ENCODE data around the gene STAT3. TPM values are rescaled to one million over a fixed set of nuclear protein-coding genes. Genes with fewer than 3 reads are reported as not detected.
"Not testable (repeated sequence)": the region's sequence is repeated elsewhere in the genome, so short reads cannot be mapped to it uniquely, and the experiment has no call there.

The STAT3 gene
- total RNA-seq, 1 donor from 2014 or later = 68.8 TPM

GRCh38 chr17:42409523-42410318, 21.5 kb upstream of the STAT3 start:
- peak in 1 of 2 donors; percentile 81 for DNase-seq (ENCODE audit: low read depth in 2 of 2)

DNA sequence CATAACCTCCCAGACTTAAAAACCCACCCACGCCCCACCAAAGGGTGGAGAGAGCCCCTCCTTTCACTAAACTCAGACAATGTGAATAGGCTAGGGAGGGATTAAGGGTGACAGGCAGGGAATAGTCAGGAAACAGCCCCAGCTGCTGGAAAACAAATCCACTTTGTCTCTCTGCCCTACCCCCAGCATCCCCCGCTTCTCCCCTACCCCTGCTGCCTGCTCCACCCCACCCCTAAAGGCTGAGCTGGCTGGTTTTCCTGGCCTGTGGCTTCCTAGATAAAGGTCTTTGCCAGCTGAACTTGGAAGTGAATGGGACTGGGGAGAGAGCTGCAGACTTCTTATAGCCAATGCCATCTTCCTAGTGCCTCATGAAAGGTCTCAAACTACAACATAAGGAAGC, 19.8 kb upstream of the STAT3 start:
- DNase-seq (ENCODE audit: low read depth in 2 of 2) = peak; percentile 50 to 74

GRCh38 chr17:42407289-42407836, 19.1 kb upstream of the STAT3 start:
- DNase-seq (ENCODE audit: low read depth in 2 of 2) = peak; percentile 97 to 99

DNA sequence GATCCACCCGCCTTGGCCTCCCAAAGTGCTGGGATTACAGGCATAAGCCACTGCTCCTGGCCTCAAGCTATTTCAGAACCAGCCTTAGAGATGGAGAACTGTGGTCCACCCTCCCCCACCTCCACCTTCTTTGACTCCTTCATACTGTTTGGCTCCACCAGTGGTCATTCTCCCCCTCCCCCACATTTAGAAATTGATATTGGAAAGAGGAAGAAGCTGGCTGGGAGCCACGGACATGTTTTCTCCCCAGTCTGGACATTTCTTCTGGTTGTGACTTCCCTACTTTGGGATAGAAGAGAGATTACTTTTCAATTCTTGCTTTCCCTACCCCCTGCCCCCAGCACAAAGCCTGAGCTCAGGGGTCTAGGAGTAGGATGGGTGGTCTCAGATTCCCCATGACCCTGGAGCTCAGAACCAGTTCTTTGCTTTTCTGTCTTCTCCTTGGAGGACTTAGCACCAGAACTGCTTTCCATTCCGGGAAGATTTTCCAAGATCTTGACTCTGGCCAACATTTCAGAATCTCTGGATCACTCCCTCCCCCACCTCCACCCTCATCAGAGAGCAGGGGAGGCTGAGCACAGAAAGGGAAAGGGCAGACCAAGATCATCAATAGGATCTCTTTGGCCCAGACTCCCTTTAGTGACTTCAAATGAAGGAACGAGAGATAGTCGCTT, 18.5 kb upstream of the STAT3 start:
- DNase-seq (ENCODE audit: low read depth in 2 of 2) = peak in 1 of 2 donors; percentile 31

GRCh38 chr17:42405963-42406495, 17.8 kb upstream of the STAT3 start:
- DNase-seq (ENCODE audit: low read depth in 2 of 2) = peak; percentile 63 to 74

DNA sequence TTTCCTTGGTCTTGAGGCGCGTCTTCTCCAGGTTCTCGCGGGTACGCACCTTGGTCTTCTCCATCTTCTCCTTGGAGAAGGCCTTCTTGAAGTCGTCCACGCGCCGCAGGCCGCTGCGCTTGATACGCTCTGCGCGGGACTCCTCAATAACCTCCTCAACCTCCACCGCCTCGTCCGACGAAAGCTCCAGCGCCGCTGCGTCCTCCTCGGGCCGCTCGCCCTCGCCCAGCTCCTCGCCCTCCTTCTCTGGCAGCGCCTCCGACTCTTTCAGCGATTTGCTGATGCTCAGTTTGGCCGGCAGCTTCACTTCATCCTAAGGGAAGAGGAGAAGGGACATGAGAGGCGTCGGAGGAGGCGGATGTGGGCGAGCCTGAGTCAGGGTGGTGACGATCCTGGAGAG, 16.8 kb upstream of the STAT3 start:
- no peak for DNase-seq (ENCODE audit: low read depth in 2 of 2)

DNA sequence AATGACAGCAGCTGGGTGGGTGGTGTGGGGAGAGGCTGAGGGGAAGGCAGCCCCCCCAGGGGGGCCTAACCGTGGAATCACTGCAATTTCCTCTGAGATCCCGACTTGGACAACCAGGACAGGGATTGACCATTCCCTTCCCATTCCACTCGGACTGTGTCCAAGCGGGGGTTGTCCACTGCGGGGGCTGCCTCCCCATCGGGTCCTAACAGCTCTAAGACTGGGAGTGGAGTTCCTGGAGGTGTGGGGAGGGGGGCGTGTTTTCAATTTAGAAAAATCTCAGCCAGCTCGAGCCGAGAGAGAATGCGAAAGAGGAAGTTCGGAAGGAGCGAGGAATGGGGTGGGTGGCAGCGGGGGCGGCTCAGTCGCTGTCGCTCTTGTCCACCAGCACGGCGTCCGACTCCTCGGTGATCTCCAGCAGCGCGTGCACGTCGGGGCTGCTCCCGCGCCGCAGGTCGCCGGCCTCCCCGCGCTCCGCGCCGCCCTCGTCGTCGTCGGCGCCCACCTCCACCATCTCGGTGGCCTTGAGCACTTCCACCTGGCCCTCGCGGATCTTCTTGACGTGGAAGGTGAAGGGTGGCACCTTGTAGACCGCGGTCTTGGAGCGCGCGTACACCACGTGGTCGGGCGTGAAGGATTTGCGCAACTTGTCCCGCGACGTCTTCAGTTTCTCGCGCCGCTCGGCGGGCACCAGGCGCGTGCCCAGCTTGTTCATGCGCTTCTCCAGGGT, 16.2 kb upstream of the STAT3 start:
- DNase-seq (ENCODE audit: low read depth in 2 of 2) = no peak

DNA sequence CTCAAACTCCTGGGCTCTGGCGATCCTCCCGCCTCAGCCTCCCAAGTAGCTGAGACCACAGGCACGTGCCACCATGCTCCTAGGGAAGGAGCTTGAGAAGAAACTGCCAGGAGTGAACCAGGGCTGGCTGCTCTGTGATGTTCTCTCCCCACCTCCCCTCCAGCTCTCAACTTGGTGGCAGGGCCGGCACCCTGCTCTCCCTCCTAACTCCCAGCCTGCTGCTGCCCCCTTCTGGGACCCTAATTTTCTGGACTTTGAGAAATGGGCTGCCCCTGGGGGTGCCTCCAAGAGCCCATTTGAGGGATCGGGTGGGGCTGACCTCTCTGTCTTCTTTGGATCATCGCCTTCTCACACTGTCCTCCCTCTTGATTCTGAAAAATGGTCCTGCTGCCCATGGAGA, 14.9 kb upstream of the STAT3 start:
- no peak for DNase-seq (ENCODE audit: low read depth in 2 of 2)

DNA sequence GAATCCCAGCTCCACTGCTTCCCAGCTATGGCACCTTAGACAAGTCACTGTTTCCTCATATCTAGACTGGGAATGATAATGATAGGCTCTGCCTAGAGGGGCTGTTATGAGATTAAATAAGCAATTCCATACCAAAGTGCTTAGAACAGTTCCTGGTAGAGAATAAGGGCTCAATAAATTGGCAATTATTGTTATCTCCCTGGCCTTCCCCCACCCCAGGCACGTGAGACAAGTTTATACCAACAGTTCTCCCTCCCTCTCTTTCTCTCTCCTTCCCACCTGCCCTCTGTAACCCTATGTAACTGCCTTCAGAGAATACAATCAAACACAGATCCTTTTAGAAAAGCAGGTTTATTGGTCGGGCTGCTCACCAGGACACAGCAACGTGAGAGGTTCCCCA, 13.9 kb upstream of the STAT3 start:
- no peak for DNase-seq (ENCODE audit: low read depth in 2 of 2)

- not testable (repeated sequence) for DNase-seq (ENCODE audit: low read depth in 2 of 2)
These were observed 12.7 kb upstream of the STAT3 start for GRCh38 chr17:42400844-42401375.

DNA sequence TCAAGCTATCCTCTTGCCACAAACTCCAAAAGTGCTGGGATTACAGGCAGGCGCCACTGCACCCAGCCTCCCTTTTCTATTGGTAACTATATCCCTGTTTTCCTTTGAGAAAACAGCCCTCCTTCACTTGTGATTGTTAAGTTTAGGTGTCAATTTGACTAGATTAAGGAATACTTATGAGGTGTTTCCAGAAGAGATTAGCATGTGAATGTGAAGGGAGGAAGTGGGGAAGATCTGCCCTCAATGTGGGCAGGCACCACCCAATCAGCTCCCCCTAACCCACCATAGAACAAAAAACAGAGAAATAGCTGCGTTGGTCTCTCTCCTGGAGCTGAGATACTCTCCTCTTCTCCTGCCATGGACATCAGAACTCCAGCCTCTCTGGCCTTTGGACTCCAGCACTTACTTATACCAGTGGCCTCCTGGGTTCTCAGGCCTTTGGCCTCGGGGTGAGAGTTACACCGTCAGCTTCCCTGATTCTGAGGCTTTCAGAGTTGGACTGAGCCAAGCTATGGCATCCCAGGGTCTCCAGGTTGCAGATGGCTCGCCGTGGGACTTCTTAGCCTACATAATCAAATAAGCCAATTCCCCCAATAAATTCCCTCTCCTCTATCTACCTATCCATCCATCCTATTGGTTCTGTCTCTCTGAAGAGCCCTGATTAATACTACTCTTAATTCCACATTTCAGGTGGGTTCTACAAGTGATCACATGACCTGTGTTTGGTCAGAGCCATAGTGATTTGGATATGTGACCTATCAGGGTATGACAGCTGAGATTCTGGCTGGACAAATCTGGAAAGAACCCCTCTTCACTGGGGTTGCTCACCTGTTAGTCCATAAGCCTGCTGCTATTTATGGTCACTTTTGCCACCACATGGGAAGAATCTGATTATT, 12.0 kb upstream of the STAT3 start:
- no peak for DNase-seq (ENCODE audit: low read depth in 2 of 2)

DNA sequence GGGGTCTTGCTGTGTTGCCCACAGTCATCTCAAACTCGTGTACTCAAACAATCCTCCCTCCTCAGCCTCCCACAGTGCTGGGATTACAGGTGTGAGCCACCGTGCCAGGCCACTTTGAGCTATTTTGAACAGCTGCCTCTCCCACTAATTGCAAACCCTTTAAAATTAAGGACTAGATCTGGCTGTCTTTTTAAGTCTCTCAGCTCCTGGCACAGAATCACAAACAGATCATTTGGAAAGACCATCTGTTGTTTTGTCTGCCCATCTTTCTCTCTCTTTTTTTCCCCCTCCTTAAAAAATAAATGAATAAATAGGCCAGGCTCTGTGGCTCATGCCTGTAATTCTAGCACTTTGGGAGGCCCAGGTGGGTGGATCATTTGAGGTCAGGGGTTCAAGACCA, 10.9 kb upstream of the STAT3 start:
- DNase-seq (ENCODE audit: low read depth in 2 of 2) = no peak

GRCh38 chr17:42395601-42396000, 7.4 kb upstream of the STAT3 start:
- DNase-seq (ENCODE audit: low read depth in 2 of 2) = not testable (repeated sequence)

- DNase-seq (ENCODE audit: low read depth in 2 of 2) = no peak
These were observed 6.6 kb upstream of the STAT3 start for GRCh38 chr17:42394838-42395237.

DNA sequence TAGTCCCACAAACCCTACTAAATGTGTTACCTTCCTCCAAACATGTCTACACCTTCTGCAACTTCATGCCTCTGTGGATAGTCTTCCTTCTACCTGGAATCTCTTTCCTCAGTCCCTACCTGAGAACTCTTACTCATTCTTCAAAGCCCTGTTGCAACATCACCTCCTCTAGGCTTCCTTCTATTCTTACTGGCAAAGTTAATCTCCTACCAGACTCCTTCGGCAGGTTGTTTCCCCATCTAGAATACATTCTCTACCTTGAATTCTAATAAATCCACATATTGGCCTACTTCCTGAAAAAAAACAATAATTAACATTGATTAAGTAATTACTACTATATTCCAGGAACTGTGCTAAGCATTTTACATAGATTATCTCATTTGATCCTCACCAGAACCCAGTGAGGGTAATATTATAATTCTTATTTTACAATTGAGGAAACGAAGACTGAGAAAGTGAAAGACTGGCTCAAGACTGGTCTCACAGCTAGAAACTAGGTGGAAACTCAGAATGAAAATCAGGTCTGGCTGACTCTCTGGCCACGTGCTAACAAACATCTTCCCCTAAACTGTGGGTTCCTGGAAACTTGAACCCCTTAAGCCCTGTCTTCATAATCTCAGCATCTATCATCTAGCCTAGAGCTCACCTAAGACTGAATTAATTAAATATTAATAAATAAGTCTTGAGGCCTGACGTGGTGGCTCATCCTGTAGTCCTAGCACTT, 4.6 kb upstream of the STAT3 start:
- no peak for DNase-seq (ENCODE audit: low read depth in 2 of 2)

DNA sequence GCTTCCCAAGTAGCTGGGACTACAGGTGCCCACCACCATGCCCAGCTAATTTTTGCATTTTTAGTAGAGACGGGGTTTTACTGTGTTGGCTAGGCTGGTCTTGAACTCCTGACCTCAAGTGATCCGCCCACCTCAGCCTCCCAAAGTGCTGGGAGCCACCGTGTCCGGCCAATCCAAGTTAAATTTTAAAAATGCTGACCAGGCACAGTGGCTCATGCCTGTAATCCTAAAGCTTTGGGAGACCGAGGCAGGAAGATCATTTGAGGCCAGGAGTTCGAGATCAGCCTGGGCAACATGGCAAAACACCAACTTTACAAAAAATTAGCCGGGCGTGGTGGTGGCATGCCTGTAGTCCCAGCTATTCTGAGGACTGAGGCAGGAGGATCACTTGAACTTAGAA, 3.2 kb upstream of the STAT3 start:
- not testable (repeated sequence) for DNase-seq (ENCODE audit: low read depth in 2 of 2)

DNA sequence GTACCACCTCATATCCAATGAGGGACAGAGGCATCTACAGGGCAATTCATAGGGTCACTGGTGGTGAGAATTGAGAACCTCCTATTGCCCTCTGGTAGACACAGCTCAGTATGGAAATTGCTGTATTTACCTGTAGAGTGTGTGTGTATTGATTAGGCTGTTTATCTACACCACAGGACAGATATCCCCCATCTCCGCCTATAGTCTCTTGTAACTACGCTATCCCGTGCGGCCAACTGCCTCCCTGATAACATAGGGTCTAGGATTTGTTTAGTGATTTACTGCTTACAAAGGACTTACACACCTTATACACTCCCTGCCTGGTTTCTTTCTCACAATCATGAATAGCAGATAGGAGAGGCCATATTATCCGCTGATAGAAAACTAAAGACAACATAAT, 1.7 kb upstream of the STAT3 start:
- no peak for DNase-seq (ENCODE audit: low read depth in 2 of 2)

GRCh38 chr17:42389135-42389417, 834 bp upstream of the STAT3 start:
- DNase-seq (ENCODE audit: low read depth in 2 of 2) = no peak

- peak in 1 of 2 donors; percentile 39 for DNase-seq (ENCODE audit: low read depth in 2 of 2)
These were observed 421 bp downstream of the STAT3 start for GRCh38 chr17:42387661-42388380.

All from dermis microvascular lymphatic vessel endothelial cell (primary cell).